ENCODE results near the gene TMED1.

Gene TMED1

DNA sequence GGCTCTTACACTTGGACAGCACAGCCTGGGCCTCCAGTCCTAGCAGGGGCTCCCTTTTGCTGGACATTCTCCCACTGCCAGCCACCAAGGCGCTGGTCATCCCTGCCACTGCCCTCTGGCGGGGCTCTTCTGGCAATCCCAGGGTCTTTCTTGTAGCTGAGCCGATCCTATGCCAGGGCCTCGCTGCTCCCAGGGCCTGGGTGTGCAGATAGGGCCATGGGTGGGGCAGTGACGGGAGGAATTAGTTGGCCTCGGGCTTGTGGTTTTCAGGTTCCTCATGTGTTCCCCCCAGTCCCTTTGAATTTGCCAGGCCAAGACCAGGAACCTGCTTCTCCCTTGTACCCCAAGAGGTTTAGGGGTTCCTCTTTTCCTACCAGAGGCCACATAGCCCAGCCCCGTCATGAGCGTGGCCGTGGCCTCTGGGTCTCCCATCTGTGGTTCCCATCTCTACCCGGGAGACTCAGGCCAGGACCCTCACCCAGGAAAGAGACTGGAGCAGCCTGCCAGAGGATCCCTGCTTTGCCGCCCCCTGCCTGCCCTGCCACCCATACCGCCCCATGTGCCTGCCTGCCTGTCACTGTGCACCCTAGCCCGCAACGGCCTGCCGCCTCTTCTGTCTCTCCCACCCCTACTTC is 26.2 kb downstream of the TMED1 start:
- DNase-seq (ENCODE audit: low spot score): no peak

DNA sequence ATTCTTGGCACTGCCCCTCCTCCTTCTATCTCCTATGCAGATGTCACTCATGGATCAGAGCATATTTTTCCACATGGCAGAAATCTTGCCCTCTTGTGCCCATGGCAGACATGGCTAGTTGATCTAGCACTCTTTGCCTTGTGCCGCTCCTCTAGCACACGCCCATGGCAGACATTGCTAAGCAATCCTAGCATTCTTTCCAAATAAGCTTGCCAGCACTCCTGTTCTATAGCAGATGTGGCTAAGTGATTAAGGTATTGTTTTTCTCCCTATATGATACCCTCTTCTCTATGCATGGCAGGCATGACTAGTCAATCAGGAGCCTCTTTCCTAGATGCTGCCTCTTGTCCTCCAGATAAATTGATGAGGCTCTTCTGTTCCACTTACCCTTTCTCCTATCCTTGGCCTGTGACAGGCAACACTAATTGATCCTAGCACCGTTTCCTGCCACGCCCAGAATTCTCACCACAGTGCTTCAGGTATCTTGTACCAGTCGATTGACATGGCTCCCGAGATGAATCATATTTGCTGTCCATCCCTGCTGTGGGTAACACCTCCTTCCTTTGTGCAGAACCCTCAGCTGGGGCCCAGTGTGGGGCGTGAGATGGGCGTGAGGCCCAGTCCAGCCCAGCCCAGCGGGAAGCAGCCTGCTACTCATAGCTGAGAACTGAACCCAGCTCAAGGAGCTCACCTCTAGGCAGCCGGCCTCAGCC is 26.9 kb downstream of the TMED1 start:
- no peak for DNase-seq (ENCODE audit: low spot score)

GRCh38 chr19:10805758-10806247 is 30.2 kb downstream of the TMED1 start:
- DNase-seq (ENCODE audit: low spot score): no peak

GRCh38 chr19:10805065-10805757 is 30.8 kb downstream of the TMED1 start:
- no peak for DNase-seq (ENCODE audit: low spot score)

DNA sequence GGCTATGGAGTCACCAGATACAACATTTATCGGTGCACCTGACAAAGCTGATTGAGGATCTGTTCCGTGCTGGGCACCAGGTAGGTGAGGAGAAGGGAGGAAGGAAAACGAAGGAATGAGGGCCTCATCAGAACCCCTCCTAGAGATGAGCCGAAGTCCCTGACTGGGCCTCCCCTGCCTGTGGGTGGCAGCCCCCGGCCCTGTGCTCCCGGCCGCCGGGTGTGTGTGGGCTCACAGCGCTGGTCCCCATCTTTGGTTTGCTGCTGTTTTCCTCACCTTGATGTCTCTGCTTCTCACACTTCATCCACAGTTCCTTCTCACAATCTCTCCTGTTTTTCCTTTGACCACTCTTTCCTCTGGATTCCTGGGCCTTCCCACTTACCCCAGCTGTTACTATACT is 32.8 kb downstream of the TMED1 start:
- DNase-seq (ENCODE audit: low spot score): no peak

DNA sequence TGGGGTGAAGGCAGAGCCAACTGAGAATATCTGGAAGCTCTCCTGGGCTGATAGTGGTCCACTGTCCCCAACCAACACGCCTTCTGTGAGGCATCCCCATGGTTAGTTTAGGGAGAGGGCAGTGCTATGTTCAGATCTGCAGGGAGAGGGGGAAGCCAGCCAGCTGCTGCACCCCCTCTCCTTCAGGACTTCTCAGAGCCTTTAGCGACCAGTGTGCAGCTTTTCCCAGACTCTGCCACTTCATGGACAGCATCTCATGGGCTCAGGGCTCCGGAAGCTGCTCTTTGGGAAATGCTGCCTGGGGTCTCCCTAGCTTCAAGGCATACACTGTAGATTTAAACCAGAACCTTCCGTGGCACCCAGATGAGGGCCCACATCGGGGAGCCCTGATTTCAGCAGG is 33.5 kb downstream of the TMED1 start:
- DNase-seq (ENCODE audit: low spot score): no peak

GRCh38 chr19:10800488-10800887 is 35.5 kb downstream of the TMED1 start:
- DNase-seq (ENCODE audit: low spot score): no peak

GRCh38 chr19:10797541-10798256 is 38.3 kb downstream of the TMED1 start:
- no peak for DNase-seq (ENCODE audit: low spot score)

DNA sequence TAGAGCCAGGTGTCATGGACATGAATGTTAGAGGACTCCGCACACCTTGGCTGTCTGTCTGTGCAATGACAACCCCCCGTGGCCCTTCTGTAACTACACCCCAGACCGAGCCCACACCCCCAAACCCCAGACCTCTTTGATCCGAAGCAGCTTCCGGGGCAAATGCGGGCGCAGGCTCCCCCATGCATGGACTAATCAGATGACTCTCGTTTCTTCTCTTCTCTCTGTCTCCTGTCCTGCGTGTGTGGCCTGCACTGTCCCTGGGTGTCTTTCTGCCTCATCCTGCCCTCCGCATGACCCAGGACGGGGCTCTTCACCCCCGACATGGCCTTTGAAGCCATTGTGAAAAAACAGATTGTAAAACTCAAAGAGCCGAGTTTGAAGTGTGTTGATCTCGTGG is 38.9 kb downstream of the TMED1 start:
- DNase-seq (ENCODE audit: low spot score): no peak

GRCh38 chr19:10796653-10797052 is 39.4 kb downstream of the TMED1 start:
- no peak for DNase-seq (ENCODE audit: low spot score)

DNA sequence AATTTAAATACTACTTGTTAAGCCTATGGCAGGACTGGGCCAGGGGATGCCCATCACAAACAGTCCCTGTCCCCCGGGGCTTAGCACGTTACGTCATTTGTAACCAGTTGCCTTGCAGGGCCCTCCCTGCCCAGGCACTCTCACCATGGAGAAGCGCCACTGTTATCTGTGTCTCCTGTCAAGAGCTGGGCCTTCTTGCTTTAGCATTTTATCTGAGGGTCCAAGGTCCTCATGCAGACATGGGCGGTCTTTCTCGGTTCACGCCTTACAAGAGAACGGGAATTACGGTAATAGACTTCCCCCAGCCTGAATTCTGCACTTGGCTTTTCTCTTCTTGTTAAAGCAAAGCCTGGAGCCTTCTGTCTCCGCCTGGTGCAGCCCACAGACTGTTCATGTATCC is 46.1 kb downstream of the TMED1 start:
- no peak for DNase-seq (ENCODE audit: low spot score)

DNA sequence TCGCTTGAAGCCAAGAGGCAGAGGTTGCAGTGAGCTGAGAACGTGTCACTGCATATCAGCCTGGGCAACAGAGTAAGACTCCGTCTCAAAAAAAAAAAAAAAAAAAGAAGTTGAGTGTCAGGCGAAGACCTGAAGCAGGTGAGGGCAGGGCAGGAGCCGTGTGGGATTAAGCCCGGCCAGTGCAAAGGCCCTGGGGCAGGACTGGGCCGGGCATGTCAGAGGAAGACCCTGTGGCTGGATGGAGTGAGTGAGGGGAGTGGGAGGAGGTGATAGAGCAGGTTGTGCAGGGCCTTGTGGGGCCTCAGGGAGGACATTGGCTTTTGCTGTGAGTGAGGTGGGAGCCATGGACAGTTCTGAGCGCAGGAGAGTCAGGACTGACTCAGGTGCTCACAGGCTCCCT is 47.9 kb downstream of the TMED1 start:
- DNase-seq (ENCODE audit: low spot score): no peak

DNA sequence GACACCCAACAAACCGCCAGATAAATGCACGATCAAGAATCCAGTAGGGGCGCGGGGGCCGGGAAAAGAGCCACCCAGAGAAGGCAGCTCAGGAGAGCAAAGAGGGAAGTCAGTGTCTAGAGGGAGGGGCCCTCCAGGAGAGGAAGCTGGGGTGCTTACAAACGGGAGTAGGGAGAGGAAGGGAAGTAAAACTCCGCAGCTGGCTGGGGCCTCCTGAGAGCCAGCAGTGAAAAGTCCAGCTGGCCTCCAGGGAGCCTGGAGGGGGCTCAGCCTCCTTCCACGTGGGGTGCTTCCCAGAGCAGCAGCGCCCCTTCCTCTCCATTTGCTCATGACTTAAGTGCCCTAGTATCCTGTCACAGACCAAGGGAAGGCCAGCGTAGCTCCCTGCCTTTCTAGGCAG is 51.8 kb downstream of the TMED1 start:
- no peak for DNase-seq (ENCODE audit: low spot score)

- no peak for DNase-seq (ENCODE audit: low spot score)
Measured at GRCh38 chr19:10782795-10783194, 53.2 kb downstream of the TMED1 start.
